HepG2 (cell line): ENCODE data around the gene SLU7. TPM values are rescaled to one million over a fixed set of nuclear protein-coding genes. Genes with fewer than 3 reads are reported as not detected.

Experiments used
- ATAC-seq: fragments of 200-7000 bp; cut with Tn5 transposase; 3 replicates; pipeline ENCODE4 v1.9.1; 2020; ENCODE audit warnings: mild to moderate bottlenecking, moderate library complexity
- BruUV-seq: library from RNA; stranded (reverse); fragments of 400-500 nt; replicated peaks from 2 replicates; lab custom pipeline; 2021; lab: Mats Ljungman, UMichigan
- CTCF ChIA-PET: fragments of 300-600 bp; formaldehyde crosslinking; extraction: SDS; loops from one replicate; lab custom pipeline; 2021; ENCODE audit warnings: low total read pairs, inconsistent platforms, low intra/inter-chr PET ratio; lab: Yijun Ruan, JAX
- POLR2A ChIA-PET: fragments of 350-600 bp; sonication (Branson Sonifier 250); formaldehyde crosslinking; loops from one replicate; lab custom pipeline; 2020; ENCODE audit warnings: antibody characterized with exemption, inconsistent platforms; lab: Yijun Ruan, JAX
- DNase-seq: peaks from one replicate; pipeline ENCODE4 v3.0.0-alpha.2; 2015; ENCODE audit warnings: low spot score
- FAIRE-seq: peaks from 3 replicates; lab custom pipeline; 2011; peaks lifted over from hg19 to GRCh38; lab: Jason Lieb, UNC
- H2AFZ ChIP-seq: one replicate; pipeline ENCODE4 v1.6.1; 2011; ENCODE audit warnings: low read length, inconsistent platforms
- H3K27ac ChIP-seq: fragments of 300-600 bp; 3 replicates; pipeline ENCODE4 v1.8.0; 2011; ENCODE audit warnings: mixed run types, mild to moderate bottlenecking, mixed read lengths, low read length, inconsistent platforms; ENCODE audit not compliant: insufficient read depth; ENCODE audit errors: extremely low read length
- H3K27me3 ChIP-seq, 2 experiments: fragments of 200-600 bp in 1 of 2; 2 replicates in 1 of 2; 3 replicates in 1 of 2; pipeline versions ENCODE4 v1.6.0 to v1.8.0; 2011; ENCODE audit warnings: low read length in 2 of 2, mild to moderate bottlenecking in 2 of 2, moderate library complexity in 2 of 2, inconsistent platforms in 1 of 2; ENCODE audit not compliant: insufficient read depth in 2 of 2, control insufficient read depth in 1 of 2
- H3K36me3 ChIP-seq, 2 experiments: fragments of 200-600 bp in 1 of 2; replicated peaks in 1 of 2; 2 replicates in 1 of 2; 3 replicates in 1 of 2; pipeline versions ENCODE4 v1.5.1 to v1.8.0; 2011; ENCODE audit warnings: low read length in 2 of 2, inconsistent platforms in 1 of 2; ENCODE audit not compliant: insufficient read depth in 2 of 2, control insufficient read depth in 1 of 2
- H3K4me1 ChIP-seq: 2 replicates; pipeline ENCODE4 v1.5.1; 2012; ENCODE audit warnings: low read length, inconsistent platforms; ENCODE audit not compliant: insufficient read depth
- H3K4me2 ChIP-seq: 2 replicates; pipeline ENCODE4 v1.6.0; 2011; ENCODE audit warnings: low read depth, low read length, inconsistent platforms
- H3K4me3 ChIP-seq, 3 experiments: fragments of 200-600 bp in 1 of 3; sonication (generic), shearing (Covaris generic) in 1 of 3; replicated peaks in 1 of 3; 2 replicates each; pipeline ENCODE4 v1.5.1; 2011 to 2016; ENCODE audit warnings: low read length in 3 of 3, inconsistent platforms in 2 of 3, low read depth in 2 of 3, mild to moderate bottlenecking in 2 of 3, control low read depth in 1 of 3, mixed read lengths in 1 of 3; ENCODE audit not compliant: insufficient read depth in 1 of 3
- H3K79me2 ChIP-seq: one replicate; pipeline ENCODE4 v1.6.1; 2011; ENCODE audit warnings: low read length, inconsistent platforms; ENCODE audit not compliant: insufficient read depth
- H3K9ac ChIP-seq: 2 replicates; pipeline ENCODE4 v1.6.0; 2011; ENCODE audit warnings: mild to moderate bottlenecking, low read depth, low read length, inconsistent platforms; ENCODE audit not compliant: insufficient read depth
- H3K9me3 ChIP-seq: 2 replicates; pipeline ENCODE4 v1.5.1; 2012; ENCODE audit warnings: mild to moderate bottlenecking, low read length
- H4K20me1 ChIP-seq: 2 replicates; pipeline ENCODE4 v1.6.0; 2011; ENCODE audit warnings: inconsistent platforms, mild to moderate bottlenecking, low read length, moderate library complexity; ENCODE audit not compliant: insufficient read depth
- ARID3A ChIP-seq: IDR thresholded peaks from 2 replicates; pipeline ENCODE4 v1.6.1; 2012; ENCODE audit warnings: low read depth, low read length, improper control_type of control experiment
- GATA4 ChIP-seq: sonication (generic); IDR thresholded peaks from 2 replicates; pipeline ENCODE4 v1.6.1; 2016; ENCODE audit warnings: antibody characterized with exemption, low read depth, borderline replicate concordance
- PATZ1 ChIP-seq: sonication (generic); formaldehyde crosslinking; IDR thresholded peaks from 2 replicates; pipeline ENCODE4 v1.4.0; 2020; ENCODE audit warnings: missing genetic modification reagents
- PLRG1 ChIP-seq: fragments of 450-650 bp; conservative IDR thresholded peaks from 2 replicates; pipeline ENCODE4 v1.6.1; 2016
- POGK ChIP-seq: sonication (generic); formaldehyde crosslinking; conservative IDR thresholded peaks from 2 replicates; pipeline ENCODE4 v1.8.0; 2022; ENCODE audit warnings: mild to moderate bottlenecking, moderate library complexity, missing genetic modification reagents
- PREB ChIP-seq: sonication (generic); formaldehyde crosslinking; IDR thresholded peaks from 2 replicates; pipeline ENCODE4 v1.4.0; 2020; ENCODE audit warnings: missing genetic modification reagents
- STAG1 ChIP-seq: sonication (generic); formaldehyde crosslinking; IDR thresholded peaks from 2 replicates; pipeline ENCODE4 v1.4.0; 2020; ENCODE audit warnings: missing genetic modification reagents
- ZFP91 ChIP-seq: sonication (generic); formaldehyde crosslinking; IDR thresholded peaks from 2 replicates; pipeline ENCODE4 v1.9.0; 2022; ENCODE audit warnings: missing genetic modification reagents, mild to moderate bottlenecking, borderline replicate concordance
- ZNF282 ChIP-seq: fragments of 450-650 bp; IDR thresholded peaks from 2 replicates; pipeline ENCODE4 v1.6.1; 2018; ENCODE audit not compliant: partially characterized antibody
- ZNF329 ChIP-seq: sonication (generic); formaldehyde crosslinking; IDR thresholded peaks from 2 replicates; pipeline ENCODE4 v1.9.0; 2021; ENCODE audit warnings: low read depth, mild to moderate bottlenecking, missing genetic modification reagents
- ZNF33A ChIP-seq: sonication (generic); formaldehyde crosslinking; IDR thresholded peaks from 2 replicates; pipeline ENCODE4 v1.5.1; 2020; ENCODE audit warnings: missing genetic modification reagents, mild to moderate bottlenecking, moderate library complexity, borderline replicate concordance
- ZNF616 ChIP-seq: sonication (generic); formaldehyde crosslinking; IDR thresholded peaks from 2 replicates; pipeline ENCODE4 v1.5.0; 2020; ENCODE audit warnings: low read depth, mild to moderate bottlenecking, missing genetic modification reagents
- WGBS: methylation state at CpG from one replicate; pipeline ENCODE4 v1.1.6; 2017; ENCODE audit warnings: low lambda C conversion rate; 5-methylcytosine and 5-hydroxymethylcytosine counted together
- in situ Hi-C: cut with HindIII; loops from 2 replicates; pipeline ENCODE4 v1.10.0; 2017; ENCODE audit warnings: low pct_unique_long_range_greater_than_20kb; ENCODE audit not compliant: extremely low pct_ligation_motif_present
- intact Hi-C: fragments of 100-400 bp; cut with micrococcal nuclease; formaldehyde crosslinking; loops from one replicate; pipeline ENCODE4 v1.10.0; 2022; ENCODE audit not compliant: unreplicated experiment
- polyA plus RNA-seq, 8 experiments: library from polyadenylated mRNA; depleted of rRNA in 3 of 8; stranded (reverse) in 7 of 8; unstranded in 1 of 8; fragments of >200 nt; fragmentation: Illumina TruSeq in 4 of 8; extraction: Trizol in 4 of 8; gene quantifications; 2 replicates each; pipeline versions ENCODE4 v1.2.1 to v1.2.3, GENCODE V29; 2011 to 2016; ENCODE audit warnings: low read depth in 4 of 8, missing spikeins in 1 of 8, mixed read lengths in 1 of 8; ENCODE audit not compliant: insufficient read depth in 1 of 8
- total RNA-seq, 5 experiments: library from RNA; depleted of rRNA; stranded (reverse); fragments of >200 nt; fragmentation: Illumina TruSeq; extraction: Trizol; gene quantifications; 2 replicates each; pipeline ENCODE4 v1.2.3, GENCODE V29; 2016; ENCODE audit warnings: low read depth in 1 of 5

SLU7 gene
- total and polyA plus RNA-seq, 2 of the 13 experiments (the other 11 are each of a cell fraction or from before 2014, with no cell fraction given): 24.0 to 39.2 TPM

- no TSS peak for BruUV-seq
- FAIRE-seq (no peak), ATAC-seq (no peak), DNase-seq (no peak)
- H3K4me1 ChIP-seq: no peaks in the 10 kb centered on the region
- H3K4me3 ChIP-seq: no peak overlapping the region
- no peaks in the 10 kb centered on the region for H3K9me3 ChIP-seq
- WGBS: 25% methylated on average over 7 of the region's 7 CpGs
- ChIA-PET POLR2A (no interaction called here), CTCF (no interaction called here)
- no peaks in the 10 kb centered on the region for H3K36me3 ChIP-seq
- no peak overlapping the region for H3K9ac ChIP-seq
- H2AFZ ChIP-seq: peak overlapping the region; percentile 54
- no peaks in the 10 kb centered on the region; a peak in 3 of 5 replicates for H3K27me3 ChIP-seq
- no peak overlapping the region for H3K27ac ChIP-seq
- in situ Hi-C loops: no loop called here
- H3K4me2 ChIP-seq: no peak overlapping the region; the same call in 1 of the 2 replicates
- no peaks in the 10 kb centered on the region for H3K79me2 ChIP-seq
- intact Hi-C loops: no loop called here
- no peaks in the 10 kb centered on the region for H4K20me1 ChIP-seq
- TF ChIP-seq PREB (CRISPR knock-in tag) (no peak), STAG1 (CRISPR knock-in tag) (no peak), ZNF282 (no peak), ZNF33A (CRISPR knock-in tag) (no peak), PLRG1 (no peak), POGK (no peak), ZNF329 (CRISPR knock-in tag) (no peak), ZFP91 (CRISPR knock-in tag) (no peak), ZNF616 (CRISPR knock-in tag) (no peak), GATA4 (no peak), ARID3A (no peak), PATZ1 (CRISPR knock-in tag) (no peak)
Observed at GRCh38 chr5:160357394-160357793, 61.5 kb downstream of the SLU7 start.
